ENCODE results near the gene FRMD8.

- TF ChIP-seq CTCF (IDR thresholded peaks at IDR 0.05) = no peak
- no peak for TF ChIP-seq POLR2A (IDR thresholded peaks at IDR 0.05)
These were observed 44.6 kb upstream of the FRMD8 start for GRCh38 chr11:65341856-65342255.
